SU-DHL-6 (cell line): ENCODE data around the gene D2HGDH.

ENCODE experiments used
- H2AFZ ChIP-seq: fragments of 200-600 bp; sonication (generic); 2 replicates; pipeline ENCODE4 v1.6.1; 2014; ENCODE audit warnings: low read depth, mild to moderate bottlenecking, moderate library complexity, mixed read lengths, antibody characterized with exemption, low read length; ENCODE audit not compliant: severe bottlenecking
- H3F3A ChIP-seq: fragments of 200-600 bp; shearing (Covaris generic); 2 replicates; pipeline ENCODE4 v1.6.0; 2016; ENCODE audit warnings: antibody characterized with exemption, mild to moderate bottlenecking; ENCODE audit not compliant: insufficient read depth
- H3K27ac ChIP-seq: fragments of 200-600 bp; sonication (generic); 2 replicates; pipeline ENCODE4 v1.5.1; 2016; ENCODE audit warnings: low read depth, mild to moderate bottlenecking, low read length, moderate library complexity, mixed read lengths
- H3K27me3 ChIP-seq: fragments of 200-600 bp; sonication (generic), shearing (Covaris generic); 2 replicates; pipeline ENCODE4 v1.6.0; 2014; ENCODE audit warnings: mild to moderate bottlenecking, low read length
- H3K36me3 ChIP-seq: fragments of 200-600 bp; sonication (generic); 2 replicates; pipeline ENCODE4 v1.6.1; 2014; ENCODE audit warnings: mild to moderate bottlenecking, low read length, mixed read lengths
- H3K4me2 ChIP-seq: fragments of 300-600, 200-600 bp; shearing (Covaris generic), sonication (generic); 2 replicates; pipeline ENCODE4 v1.6.0; 2014; ENCODE audit warnings: low read length, low read depth, mild to moderate bottlenecking; ENCODE audit not compliant: poor library complexity, severe bottlenecking
- H3K4me3 ChIP-seq: fragments of 200-600 bp; sonication (generic); 2 replicates; pipeline ENCODE4 v1.5.1; 2014; ENCODE audit warnings: antibody characterized with exemption, low read length, mild to moderate bottlenecking, mixed read lengths; ENCODE audit not compliant: insufficient read depth, poor library complexity, severe bottlenecking
- H3K79me2 ChIP-seq: fragments of 200-600 bp; sonication (generic); 2 replicates; pipeline ENCODE4 v1.6.1; 2014; ENCODE audit warnings: mild to moderate bottlenecking, low read length, moderate library complexity; ENCODE audit not compliant: insufficient read depth
- H3K9ac ChIP-seq: fragments of 200-600 bp; sonication (generic); 2 replicates; pipeline ENCODE4 v1.7.0; 2014; ENCODE audit warnings: mild to moderate bottlenecking, low read length
- H3K9me2 ChIP-seq: fragments of 200-600 bp; sonication (generic); replicated peaks from 2 replicates; pipeline ENCODE4 v1.6.1; 2014; ENCODE audit warnings: low read length; ENCODE audit not compliant: insufficient read depth
- H3K9me3 ChIP-seq: fragments of 200-600 bp; sonication (generic); 2 replicates; pipeline ENCODE4 v1.6.1; 2014; ENCODE audit warnings: low read length, mixed read lengths; ENCODE audit not compliant: insufficient read depth
- H4K20me1 ChIP-seq: fragments of 200-600 bp; sonication (generic); 2 replicates; pipeline ENCODE4 v1.6.1; 2014; ENCODE audit warnings: low read depth, mild to moderate bottlenecking, antibody characterized with exemption, low read length, moderate library complexity, mixed read lengths
- EZH2phosphoT487 ChIP-seq: fragments of 200-600 bp; sonication (generic), shearing (Covaris generic); conservative IDR thresholded peaks from 2 replicates; pipeline ENCODE4 v1.6.1; 2018; ENCODE audit warnings: mild to moderate bottlenecking, antibody characterized with exemption, low read length, moderate library complexity, mixed read lengths
- TF ChIP-seq, protein P1 (sequence below): fragments of 200-600 bp; sonication (generic); IDR thresholded peaks from one replicate; pipeline ENCODE4 v1.5.1; 2017; ENCODE audit warnings: antibody characterized with exemption, mild to moderate bottlenecking, low read length, moderate library complexity; ENCODE audit not compliant: insufficient read depth, poor library complexity, severe bottlenecking

D2HGDH gene

GRCh38 chr2:241770936-241771285 is 36.5 kb downstream of the D2HGDH start:
- no peak overlapping the region for H2AFZ ChIP-seq
- no peaks in the 10 kb centered on the region for H3K36me3 ChIP-seq
- H3K9me3 ChIP-seq, result no peaks in the 10 kb centered on the region
- H3K79me2 ChIP-seq, result no peaks in the 10 kb centered on the region
- no peak overlapping the region for H3K9ac ChIP-seq
- H3K27ac ChIP-seq, result no peak overlapping the region
- H3K4me3 ChIP-seq, result no peak overlapping the region
- H4K20me1 ChIP-seq, result no peaks in the 10 kb centered on the region
- H3K27me3 ChIP-seq, result no peaks in the 10 kb centered on the region
- no peak for TF ChIP-seq EZH2phosphoT487
- TF ChIP-seq, protein P1, sequence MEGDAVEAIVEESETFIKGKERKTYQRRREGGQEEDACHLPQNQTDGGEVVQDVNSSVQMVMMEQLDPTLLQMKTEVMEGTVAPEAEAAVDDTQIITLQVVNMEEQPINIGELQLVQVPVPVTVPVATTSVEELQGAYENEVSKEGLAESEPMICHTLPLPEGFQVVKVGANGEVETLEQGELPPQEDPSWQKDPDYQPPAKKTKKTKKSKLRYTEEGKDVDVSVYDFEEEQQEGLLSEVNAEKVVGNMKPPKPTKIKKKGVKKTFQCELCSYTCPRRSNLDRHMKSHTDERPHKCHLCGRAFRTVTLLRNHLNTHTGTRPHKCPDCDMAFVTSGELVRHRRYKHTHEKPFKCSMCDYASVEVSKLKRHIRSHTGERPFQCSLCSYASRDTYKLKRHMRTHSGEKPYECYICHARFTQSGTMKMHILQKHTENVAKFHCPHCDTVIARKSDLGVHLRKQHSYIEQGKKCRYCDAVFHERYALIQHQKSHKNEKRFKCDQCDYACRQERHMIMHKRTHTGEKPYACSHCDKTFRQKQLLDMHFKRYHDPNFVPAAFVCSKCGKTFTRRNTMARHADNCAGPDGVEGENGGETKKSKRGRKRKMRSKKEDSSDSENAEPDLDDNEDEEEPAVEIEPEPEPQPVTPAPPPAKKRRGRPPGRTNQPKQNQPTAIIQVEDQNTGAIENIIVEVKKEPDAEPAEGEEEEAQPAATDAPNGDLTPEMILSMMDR, result no peak
- no peaks in the 10 kb centered on the region for H3K9me2 ChIP-seq
- no peaks in the 10 kb centered on the region for H3F3A ChIP-seq
- H3K4me2 ChIP-seq, result no peak overlapping the region

DNA sequence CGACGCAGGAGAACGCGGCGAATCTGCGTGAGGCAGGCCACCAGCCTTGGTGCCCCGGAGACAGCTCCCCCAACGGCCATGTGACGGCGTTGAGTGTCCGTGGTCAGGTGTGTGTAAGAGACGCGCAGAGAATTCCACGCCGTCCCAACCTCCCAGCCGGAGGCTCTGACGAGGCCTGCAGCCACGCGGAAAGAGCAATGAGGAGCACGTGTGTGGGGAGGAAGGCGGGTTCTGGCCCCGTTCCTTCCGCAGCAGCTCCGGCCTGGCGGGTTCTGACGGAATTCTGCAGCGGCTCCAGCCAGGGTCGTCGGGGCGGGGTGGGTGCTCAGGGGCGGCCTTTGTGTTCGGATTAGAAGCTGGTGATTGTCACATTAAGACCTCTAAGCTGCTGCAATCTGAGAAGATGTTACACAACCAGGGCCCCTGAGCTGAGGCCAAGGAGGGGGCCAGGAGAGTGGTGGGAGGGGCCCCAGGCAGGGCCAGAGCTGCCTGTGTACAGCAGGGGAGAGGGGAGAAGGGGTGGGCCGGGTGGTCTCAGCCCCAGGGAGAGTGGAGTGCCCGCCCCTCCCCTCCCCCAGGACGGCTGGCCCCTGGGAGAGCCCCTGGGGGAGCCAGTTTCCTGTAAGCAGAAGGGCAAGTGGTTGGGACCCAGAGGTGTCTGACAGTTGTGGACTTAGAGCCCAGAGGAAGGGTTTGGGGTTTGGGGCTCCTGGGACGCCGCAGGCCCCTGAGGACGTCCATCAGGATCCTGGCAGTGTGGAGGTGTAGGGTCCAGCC is 37.0 kb downstream of the D2HGDH start:
- no peaks in the 10 kb centered on the region for H3F3A ChIP-seq
- no peak overlapping the region for H3K9ac ChIP-seq
- no peaks in the 10 kb centered on the region for H3K27me3 ChIP-seq
- no peak overlapping the region for H3K4me2 ChIP-seq
- no peaks in the 10 kb centered on the region for H3K9me3 ChIP-seq
- H3K4me3 ChIP-seq, result no peak overlapping the region
- TF ChIP-seq EZH2phosphoT487, result no peak
- TF ChIP-seq, protein P1, result no peak
- H3K27ac ChIP-seq, result no peak overlapping the region
- no peaks in the 10 kb centered on the region for H3K9me2 ChIP-seq
- H2AFZ ChIP-seq, result no peak overlapping the region
- H4K20me1 ChIP-seq, result no peaks in the 10 kb centered on the region
- no peaks in the 10 kb centered on the region for H3K79me2 ChIP-seq
- H3K36me3 ChIP-seq, result no peaks in the 10 kb centered on the region

- Histone ChIP-seq H4K20me1 (no peaks in the 10 kb centered on the region), H2AFZ (no peak overlapping the region), H3K27ac (no peak overlapping the region), H3K4me3 (no peak overlapping the region), H3F3A (no peaks in the 10 kb centered on the region), H3K9ac (no peak overlapping the region), H3K9me3 (no peaks in the 10 kb centered on the region), H3K9me2 (no peaks in the 10 kb centered on the region), H3K36me3 (no peaks in the 10 kb centered on the region), H3K4me2 (no peak overlapping the region), H3K79me2 (no peaks in the 10 kb centered on the region), H3K27me3 (no peaks in the 10 kb centered on the region)
- no peak for TF ChIP-seq EZH2phosphoT487
- TF ChIP-seq, protein P1, result no peak
These were observed 37.7 kb downstream of the D2HGDH start for GRCh38 chr2:241772063-241772499.
